Breast epithelium (tissue), 3 donors: ENCODE results near the gene NAMPT.

ENCODE experiments used
- CTCF ChIP-seq, 3 donors: fragments of 450-650 bp; IDR thresholded peaks; one replicate each; pipeline ENCODE4 v1.5.1; 2016 to 2017; ENCODE audit warnings: antibody characterized with exemption in 3 of 3, mild to moderate bottlenecking in 3 of 3, moderate library complexity in 3 of 3
- POLR2A ChIP-seq: fragments of 450-650 bp; IDR thresholded peaks from one replicate; pipeline ENCODE4 v1.6.1; 2016; ENCODE audit warnings: antibody characterized with exemption, mild to moderate bottlenecking, moderate library complexity
- POLR2AphosphoS5 ChIP-seq, 3 donors: sonication (generic); formaldehyde crosslinking; IDR thresholded peaks; one replicate each; pipeline ENCODE4 v1.6.1; 2017; ENCODE audit warnings: antibody characterized with exemption in 3 of 3

GRCh38 chr7:106279425-106280197 is 5.2 kb downstream of the NAMPT start:
- no peak for TF ChIP-seq CTCF (IDR thresholded peaks at IDR 0.05)
- TF ChIP-seq POLR2AphosphoS5 (IDR thresholded peaks at IDR 0.05), result no peak
- TF ChIP-seq POLR2A, result no peak
